HEK293 (cell line): ENCODE results near the gene SORCS3.

ENCODE experiments used
- CTCF ChIA-PET: fragments of 350-600 bp; formaldehyde crosslinking; extraction: SDS; loops from one replicate; lab custom pipeline; 2021; ENCODE audit warnings: antibody characterized with exemption; lab: Yijun Ruan, JAX
- POLR2A ChIA-PET: fragments of 300-600 bp; formaldehyde crosslinking; extraction: SDS; loops from one replicate; lab custom pipeline; 2020; ENCODE audit warnings: antibody characterized with exemption, inconsistent platforms; lab: Yijun Ruan, JAX
- H3K27ac ChIP-seq: fragments of 200-500 bp; sonication (Bioruptor generic); 2 replicates; pipeline ENCODE4 v1.5.1; 2014; ENCODE audit warnings: low read depth, low read length, control low read depth, inconsistent platforms; ENCODE audit errors: extremely low read depth
- H3K36me3 ChIP-seq, 2 experiments: fragments of 200-500 bp in 1 of 2; sonication (Bioruptor generic) in 1 of 2; 1 replicate in 1 of 2; 2 replicates in 1 of 2; pipeline ENCODE4 v1.5.1; 2014 to 2017; ENCODE audit warnings: inconsistent platforms in 2 of 2, low read length in 2 of 2; ENCODE audit not compliant: control insufficient read depth in 2 of 2, insufficient read depth in 1 of 2
- H3K4me1 ChIP-seq: fragments of 200-500 bp; sonication (Bioruptor generic); 2 replicates; pipeline ENCODE4 v1.5.1; 2014; ENCODE audit warnings: mild to moderate bottlenecking, low read length, inconsistent platforms; ENCODE audit not compliant: control insufficient read depth, insufficient read depth
- H3K4me3 ChIP-seq: 2 replicates; pipeline ENCODE4 v1.5.1; 2011; ENCODE audit warnings: low read depth, mild to moderate bottlenecking, control low read depth, low read length, moderate library complexity
- H3K9me3 ChIP-seq: fragments of 200-500 bp; sonication (Bioruptor generic); 2 replicates; pipeline ENCODE4 v1.5.1; 2014; ENCODE audit warnings: low read depth, low read length, inconsistent platforms; ENCODE audit not compliant: control insufficient read depth, insufficient read depth
- EGR2 ChIP-seq: fragments of 450-650 bp; formaldehyde crosslinking; IDR thresholded peaks from 2 replicates; pipeline ENCODE4 v1.5.1; 2016; ENCODE audit warnings: low read depth, missing biosample characterization, missing genetic modification characterization
- SP7 ChIP-seq: fragments of 450-650 bp; formaldehyde crosslinking; IDR thresholded peaks from 2 replicates; pipeline ENCODE4 v1.5.1; 2016; ENCODE audit warnings: missing biosample characterization, missing genetic modification characterization
- ZBTB17 ChIP-seq: fragments of 450-650 bp; formaldehyde crosslinking; IDR thresholded peaks from 2 replicates; pipeline ENCODE4 v1.5.1; 2016; ENCODE audit warnings: missing biosample characterization, missing genetic modification characterization
- ZBTB26 ChIP-seq: fragments of 450-650 bp; formaldehyde crosslinking; optimal IDR thresholded peaks from 2 replicates; pipeline ENCODE3; 2016; ENCODE audit warnings: missing biosample characterization, mild to moderate bottlenecking, missing genetic modification characterization
- ZFP69B ChIP-seq: fragments of 450-650 bp; formaldehyde crosslinking; IDR thresholded peaks from 2 replicates; pipeline ENCODE4 v1.5.1; 2016; ENCODE audit warnings: missing biosample characterization, missing genetic modification characterization
- ZNF138 ChIP-seq: fragments of 450-650 bp; formaldehyde crosslinking; IDR thresholded peaks from 2 replicates; pipeline ENCODE4 v1.5.1; 2016; ENCODE audit warnings: missing biosample characterization, missing genetic modification characterization, borderline replicate concordance
- ZNF324 ChIP-seq: fragments of 450-650 bp; formaldehyde crosslinking; IDR thresholded peaks from 2 replicates; pipeline ENCODE4 v1.5.1; 2016; ENCODE audit warnings: missing biosample characterization, missing genetic modification characterization
- ZNF366 ChIP-seq: fragments of 450-650 bp; formaldehyde crosslinking; conservative IDR thresholded peaks from 2 replicates; pipeline ENCODE4 v1.5.1; 2016; ENCODE audit warnings: missing biosample characterization, missing genetic modification characterization
- ZNF404 ChIP-seq: fragments of 450-650 bp; formaldehyde crosslinking; IDR thresholded peaks from 2 replicates; pipeline ENCODE4 v1.5.1; 2017; ENCODE audit warnings: missing biosample characterization, missing genetic modification characterization
- ZNF623 ChIP-seq: fragments of 450-650 bp; formaldehyde crosslinking; IDR thresholded peaks from 2 replicates; pipeline ENCODE4 v1.5.1; 2016; ENCODE audit warnings: missing biosample characterization, missing genetic modification characterization
- ZNF624 ChIP-seq: fragments of 450-650 bp; formaldehyde crosslinking; IDR thresholded peaks from 2 replicates; pipeline ENCODE4 v1.5.1; 2017; ENCODE audit warnings: missing biosample characterization, missing genetic modification characterization
- ZNF76 ChIP-seq: fragments of 450-650 bp; formaldehyde crosslinking; IDR thresholded peaks from 2 replicates; pipeline ENCODE4; 2016; ENCODE audit warnings: low read depth, missing biosample characterization, missing genetic modification characterization, borderline replicate concordance

The SORCS3 gene

GRCh38 chr10:104681485-104681884, 40.4 kb downstream of the SORCS3 start:
- TF ChIP-seq ZNF623 (peak; percentile 57), ZNF138 (tag by site-specific recombination) (no peak)
- TF ChIP-seq, all 188 proteins: peak for 1
- no peaks in the 10 kb centered on the region for H3K4me1 ChIP-seq
- no peaks in the 10 kb centered on the region for H3K36me3 ChIP-seq
- H3K4me3 ChIP-seq: no peak overlapping the region
- ChIA-PET CTCF (no interaction called here), POLR2A (no interaction called here)
- no peak overlapping the region for H3K27ac ChIP-seq
- H3K9me3 ChIP-seq: no peaks in the 10 kb centered on the region

GRCh38 chr10:104683567-104683966, 42.5 kb downstream of the SORCS3 start:
- no peak for TF ChIP-seq ZNF366
- no peak for TF ChIP-seq SP7 (tag by site-specific recombination)
- TF ChIP-seq ZFP69B (tag by site-specific recombination): no peak
- TF ChIP-seq ZNF404 (tag by site-specific recombination): no peak
- no peak for TF ChIP-seq ZNF76 (tag by site-specific recombination)
- H3K9me3 ChIP-seq: no peaks in the 10 kb centered on the region

GRCh38 chr10:104686829-104687228, 45.7 kb downstream of the SORCS3 start:
- Histone ChIP-seq H3K9me3 (no peaks in the 10 kb centered on the region), H3K27ac (no peak overlapping the region), H3K4me3 (no peak overlapping the region), H3K4me1 (no peaks in the 10 kb centered on the region), H3K36me3 (no peaks in the 10 kb centered on the region)
- ChIA-PET CTCF (interaction anchor here (0.6 kb wide), 1 partner anchor 105 kb away, joined by 3 read pairs; no protein-coding TSS in a partner anchor), POLR2A (no interaction called here)
- TF ChIP-seq ZNF324 (no peak), ZNF366 (peak; percentile 66), ZBTB17 (tag by site-specific recombination) (peak; percentile 88)

More at GRCh38 chr10:104683567-104683966, 42.5 kb downstream of the SORCS3 start:
- H3K36me3 ChIP-seq: no peaks in the 10 kb centered on the region
- ChIA-PET POLR2A (no interaction called here), CTCF (interaction anchor here (0.6 kb wide), 1 partner anchor 103 kb away, joined by 3 read pairs; no protein-coding TSS in a partner anchor)
- H3K4me1 ChIP-seq: no peaks in the 10 kb centered on the region
- no peak overlapping the region for H3K27ac ChIP-seq
- H3K4me3 ChIP-seq: no peak overlapping the region

GRCh38 chr10:104688251-104689042, 47.4 kb downstream of the SORCS3 start:
- CTCF ChIA-PET: no interaction called here
- TF ChIP-seq EGR2 (tag by site-specific recombination): 0 out of 2 replicates have a peak, but pooled peaks have one; percentile 20
- no peak for TF ChIP-seq ZBTB26 (tag by site-specific recombination)
- POLR2A ChIA-PET: no interaction called here

GRCh38 chr10:104689105-104689504, 48.0 kb downstream of the SORCS3 start:
- H3K4me3 ChIP-seq: no peak overlapping the region
- TF ChIP-seq ZNF624 (tag by site-specific recombination) (no peak), ZNF623 (peak; percentile 66)
- TF ChIP-seq, all 188 proteins: peak for 1
- H3K4me1 ChIP-seq: no peaks in the 10 kb centered on the region
- no peak overlapping the region for H3K27ac ChIP-seq
- no peaks in the 10 kb centered on the region for H3K9me3 ChIP-seq
- ChIA-PET CTCF (interaction anchor here (0.7 kb wide), 1 partner anchor 179 kb away, joined by 3 read pairs; no protein-coding TSS in a partner anchor), POLR2A (no interaction called here)
- H3K36me3 ChIP-seq: no peaks in the 10 kb centered on the region

More at GRCh38 chr10:104688251-104689042, 47.4 kb downstream of the SORCS3 start:
- H3K9me3 ChIP-seq: no peaks in the 10 kb centered on the region
- no peaks in the 10 kb centered on the region for H3K36me3 ChIP-seq
- H3K27ac ChIP-seq: no peak overlapping the region
- no peak overlapping the region for H3K4me3 ChIP-seq
- H3K4me1 ChIP-seq: no peaks in the 10 kb centered on the region
